ENCODE measurements around the gene UTP4.
"Not testable (repeated sequence)": the region's sequence is repeated elsewhere in the genome, so short reads cannot be mapped to it uniquely, and the experiment has no call there.

UTP4 gene

GRCh38 chr16:69116256-69116875, 16.1 kb upstream of the UTP4 start:
- Histone ChIP-seq H3K27ac (ENCODE audit: low read depth, low read length) (no peak overlapping the region), H3K27me3 (ENCODE audit: control insufficient read depth in 1 of 2, insufficient read depth in 2 of 2, low read length in 2 of 2) (no peaks in the 10 kb centered on the region), H3K9me3 (ENCODE audit: control insufficient read depth in 1 of 2, low read length in 2 of 2) (no peaks in the 10 kb centered on the region), H3K4me3 (ENCODE audit: low read depth in 1 of 2, low read length in 2 of 2) (no peak overlapping the region), H3K9ac (ENCODE audit: low read depth in 1 of 2, low read length in 2 of 2) (no peak overlapping the region), H3K36me3 (ENCODE audit: control insufficient read depth in 1 of 2, insufficient read depth in 2 of 2, low read length in 2 of 2) (peaks cover 39 to 89% of the 10 kb centered on the region in 2 donors), H3K4me1 (ENCODE audit: control insufficient read depth in 1 of 2, insufficient read depth in 2 of 2, low read length in 2 of 2) (no peaks in the 10 kb centered on the region)

GRCh38 chr16:69116906-69117305, 15.5 kb upstream of the UTP4 start:
- H3K9me3 ChIP-seq (ENCODE audit: control insufficient read depth in 1 of 2, low read length in 2 of 2), result no peaks in the 10 kb centered on the region
- no peak overlapping the region for H3K9ac ChIP-seq (ENCODE audit: low read depth in 1 of 2, low read length in 2 of 2)
- H3K27ac ChIP-seq (ENCODE audit: low read depth, low read length), result no peak overlapping the region
- H3K4me3 ChIP-seq (ENCODE audit: low read depth in 1 of 2, low read length in 2 of 2), result no peak overlapping the region
- H3K4me1 ChIP-seq (ENCODE audit: control insufficient read depth in 1 of 2, insufficient read depth in 2 of 2, low read length in 2 of 2), result no peaks in the 10 kb centered on the region
- H3K27me3 ChIP-seq (ENCODE audit: control insufficient read depth in 1 of 2, insufficient read depth in 2 of 2, low read length in 2 of 2), result no peaks in the 10 kb centered on the region
- peaks cover 39 to 87% of the 10 kb centered on the region in 2 donors for H3K36me3 ChIP-seq (ENCODE audit: control insufficient read depth in 1 of 2, insufficient read depth in 2 of 2, low read length in 2 of 2)

- Histone ChIP-seq H3K4me1 (ENCODE audit: control insufficient read depth in 1 of 2, insufficient read depth in 2 of 2, low read length in 2 of 2) (peaks cover 0 to 5% of the 10 kb centered on the region in 2 donors), H3K27ac (ENCODE audit: low read depth, low read length) (no peak overlapping the region), H3K27me3 (ENCODE audit: control insufficient read depth in 1 of 2, insufficient read depth in 2 of 2, low read length in 2 of 2) (no peaks in the 10 kb centered on the region), H3K9me3 (ENCODE audit: control insufficient read depth in 1 of 2, low read length in 2 of 2) (no peaks in the 10 kb centered on the region), H3K36me3 (ENCODE audit: control insufficient read depth in 1 of 2, insufficient read depth in 2 of 2, low read length in 2 of 2) (peaks cover 39 to 74% of the 10 kb centered on the region in 2 donors), H3K4me3 (ENCODE audit: low read depth in 1 of 2, low read length in 2 of 2) (no peak overlapping the region), H3K9ac (ENCODE audit: low read depth in 1 of 2, low read length in 2 of 2) (no peak overlapping the region)
Measured at GRCh38 chr16:69118468-69118867, 14.0 kb upstream of the UTP4 start.

GRCh38 chr16:69118994-69119393, 13.5 kb upstream of the UTP4 start:
- no peak overlapping the region for H3K4me3 ChIP-seq (ENCODE audit: low read depth in 1 of 2, low read length in 2 of 2)
- no peaks in the 10 kb centered on the region for H3K27me3 ChIP-seq (ENCODE audit: control insufficient read depth in 1 of 2, insufficient read depth in 2 of 2, low read length in 2 of 2)
- peaks cover 0 to 6% of the 10 kb centered on the region in 2 donors for H3K4me1 ChIP-seq (ENCODE audit: control insufficient read depth in 1 of 2, insufficient read depth in 2 of 2, low read length in 2 of 2)
- H3K9me3 ChIP-seq (ENCODE audit: control insufficient read depth in 1 of 2, low read length in 2 of 2), result no peaks in the 10 kb centered on the region
- H3K9ac ChIP-seq (ENCODE audit: low read depth in 1 of 2, low read length in 2 of 2), result no peak overlapping the region
- H3K36me3 ChIP-seq (ENCODE audit: control insufficient read depth in 1 of 2, insufficient read depth in 2 of 2, low read length in 2 of 2), result peaks cover 34 to 68% of the 10 kb centered on the region in 2 donors
- no peak overlapping the region for H3K27ac ChIP-seq (ENCODE audit: low read depth, low read length)

- no peak overlapping the region for H3K27ac ChIP-seq (ENCODE audit: low read depth, low read length)
Measured at GRCh38 chr16:69119536-69119935, 12.9 kb upstream of the UTP4 start.

GRCh38 chr16:69120096-69120664, 12.3 kb upstream of the UTP4 start:
- Histone ChIP-seq H3K36me3 (ENCODE audit: control insufficient read depth in 1 of 2, insufficient read depth in 2 of 2, low read length in 2 of 2) (peaks cover 25 to 56% of the 10 kb centered on the region in 2 donors), H3K27me3 (ENCODE audit: control insufficient read depth in 1 of 2, insufficient read depth in 2 of 2, low read length in 2 of 2) (no peaks in the 10 kb centered on the region), H3K9me3 (ENCODE audit: control insufficient read depth in 1 of 2, low read length in 2 of 2) (no peaks in the 10 kb centered on the region), H3K4me3 (ENCODE audit: low read depth in 1 of 2, low read length in 2 of 2) (no peak overlapping the region), H3K9ac (ENCODE audit: low read depth in 1 of 2, low read length in 2 of 2) (no peak overlapping the region), H3K27ac (ENCODE audit: low read depth, low read length) (no peak overlapping the region), H3K4me1 (ENCODE audit: control insufficient read depth in 1 of 2, insufficient read depth in 2 of 2, low read length in 2 of 2) (peaks cover 0 to 6% of the 10 kb centered on the region in 2 donors)

More at GRCh38 chr16:69119536-69119935, 12.9 kb upstream of the UTP4 start:
- Histone ChIP-seq H3K4me1 (ENCODE audit: control insufficient read depth in 1 of 2, insufficient read depth in 2 of 2, low read length in 2 of 2) (peaks cover 0 to 6% of the 10 kb centered on the region in 2 donors), H3K4me3 (ENCODE audit: low read depth in 1 of 2, low read length in 2 of 2) (no peak overlapping the region), H3K9me3 (ENCODE audit: control insufficient read depth in 1 of 2, low read length in 2 of 2) (no peaks in the 10 kb centered on the region), H3K36me3 (ENCODE audit: control insufficient read depth in 1 of 2, insufficient read depth in 2 of 2, low read length in 2 of 2) (peaks cover 28 to 63% of the 10 kb centered on the region in 2 donors), H3K27me3 (ENCODE audit: control insufficient read depth in 1 of 2, insufficient read depth in 2 of 2, low read length in 2 of 2) (no peaks in the 10 kb centered on the region), H3K9ac (ENCODE audit: low read depth in 1 of 2, low read length in 2 of 2) (no peak overlapping the region)

- H3K27me3 ChIP-seq (ENCODE audit: control insufficient read depth in 1 of 2, insufficient read depth in 2 of 2, low read length in 2 of 2), result no peaks in the 10 kb centered on the region
- H3K9ac ChIP-seq (ENCODE audit: low read depth in 1 of 2, low read length in 2 of 2), result no peak overlapping the region
- no peaks in the 10 kb centered on the region for H3K9me3 ChIP-seq (ENCODE audit: control insufficient read depth in 1 of 2, low read length in 2 of 2)
- peaks cover 0 to 6% of the 10 kb centered on the region in 2 donors for H3K4me1 ChIP-seq (ENCODE audit: control insufficient read depth in 1 of 2, insufficient read depth in 2 of 2, low read length in 2 of 2)
- peaks cover 16 to 25% of the 10 kb centered on the region in 2 donors for H3K36me3 ChIP-seq (ENCODE audit: control insufficient read depth in 1 of 2, insufficient read depth in 2 of 2, low read length in 2 of 2)
- H3K27ac ChIP-seq (ENCODE audit: low read depth, low read length), result no peak overlapping the region
- no peak overlapping the region for H3K4me3 ChIP-seq (ENCODE audit: low read depth in 1 of 2, low read length in 2 of 2)
Measured at GRCh38 chr16:69123910-69124309, 8.5 kb upstream of the UTP4 start.

- not testable (repeated sequence) for H3K4me1 ChIP-seq (ENCODE audit: control insufficient read depth in 1 of 2, insufficient read depth in 2 of 2, low read length in 2 of 2); H3K27me3 ChIP-seq (ENCODE audit: control insufficient read depth in 1 of 2, insufficient read depth in 2 of 2, low read length in 2 of 2); H3K9me3 ChIP-seq (ENCODE audit: control insufficient read depth in 1 of 2, low read length in 2 of 2); H3K4me3 ChIP-seq (ENCODE audit: low read depth in 1 of 2, low read length in 2 of 2); H3K27ac ChIP-seq (ENCODE audit: low read depth, low read length); H3K9ac ChIP-seq (ENCODE audit: low read depth in 1 of 2, low read length in 2 of 2)
- peaks cover 16 to 20% of the 10 kb centered on the region in 2 donors for H3K36me3 ChIP-seq (ENCODE audit: control insufficient read depth in 1 of 2, insufficient read depth in 2 of 2, low read length in 2 of 2)
Measured at GRCh38 chr16:69124406-69124805, 8.0 kb upstream of the UTP4 start.

- H3K36me3 ChIP-seq (ENCODE audit: control insufficient read depth in 1 of 2, insufficient read depth in 2 of 2, low read length in 2 of 2), result peaks cover 15 to 16% of the 10 kb centered on the region in 2 donors
- not testable (repeated sequence) for H3K4me1 ChIP-seq (ENCODE audit: control insufficient read depth in 1 of 2, insufficient read depth in 2 of 2, low read length in 2 of 2); H3K9ac ChIP-seq (ENCODE audit: low read depth in 1 of 2, low read length in 2 of 2); H3K4me3 ChIP-seq (ENCODE audit: low read depth in 1 of 2, low read length in 2 of 2); H3K9me3 ChIP-seq (ENCODE audit: control insufficient read depth in 1 of 2, low read length in 2 of 2); H3K27ac ChIP-seq (ENCODE audit: low read depth, low read length); H3K27me3 ChIP-seq (ENCODE audit: control insufficient read depth in 1 of 2, insufficient read depth in 2 of 2, low read length in 2 of 2)
Measured at GRCh38 chr16:69124961-69125360, 7.5 kb upstream of the UTP4 start.

GRCh38 chr16:69126221-69126620, 6.2 kb upstream of the UTP4 start:
- Histone ChIP-seq H3K27ac (ENCODE audit: low read depth, low read length) (no peak overlapping the region), H3K36me3 (ENCODE audit: control insufficient read depth in 1 of 2, insufficient read depth in 2 of 2, low read length in 2 of 2) (peaks cover 4 to 5% of the 10 kb centered on the region in 2 donors), H3K9ac (ENCODE audit: low read depth in 1 of 2, low read length in 2 of 2) (no peak overlapping the region), H3K9me3 (ENCODE audit: control insufficient read depth in 1 of 2, low read length in 2 of 2) (no peaks in the 10 kb centered on the region), H3K27me3 (ENCODE audit: control insufficient read depth in 1 of 2, insufficient read depth in 2 of 2, low read length in 2 of 2) (no peaks in the 10 kb centered on the region), H3K4me1 (ENCODE audit: control insufficient read depth in 1 of 2, insufficient read depth in 2 of 2, low read length in 2 of 2) (peaks cover 10 to 15% of the 10 kb centered on the region in 2 donors), H3K4me3 (ENCODE audit: low read depth in 1 of 2, low read length in 2 of 2) (no peak overlapping the region)

Measured in duodenal mucosa (tissue), 2 donors.